ENCODE data around the gene DYRK1A. TPM values are rescaled to one million over a fixed set of nuclear protein-coding genes. Genes with fewer than 3 reads are reported as not detected.

The DYRK1A gene
- total and polyA plus RNA-seq, 11 donors = 24.5 to 96.6 (median 69.0) TPM

DNA sequence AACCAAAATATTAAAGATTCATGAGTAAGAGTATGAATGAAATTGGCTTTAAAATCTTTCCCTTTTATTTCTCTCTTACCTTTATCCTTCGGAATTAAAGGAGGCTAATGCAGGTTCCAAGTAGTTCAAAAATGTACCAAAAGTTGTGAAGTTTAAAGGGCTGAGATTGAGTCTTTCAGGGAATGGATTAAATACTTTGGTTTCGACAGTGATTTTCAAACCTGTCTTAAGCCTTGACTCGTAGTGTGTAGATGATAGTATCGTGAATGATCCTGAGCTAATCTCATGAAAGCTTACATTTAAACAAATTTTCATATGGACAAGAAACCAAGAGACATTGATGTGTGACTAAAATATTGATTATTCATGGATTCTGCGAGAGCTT lies 66.9 kb downstream of the DYRK1A start:
- Histone ChIP-seq H3K9me3 (no peaks in the 10 kb centered on the region), H3K27ac (no peak overlapping the region), H3K4me3 (no peak overlapping the region), H3K36me3 (peaks cover 0 to 13% (median 0%) of the 10 kb centered on the region in 9 donors), H3K27me3 (no peaks in the 10 kb centered on the region), H3K4me1 (peaks cover 16 to 90% (median 70%) of the 10 kb centered on the region in 12 donors)
- ATAC-seq (no peak), DNase-seq (no peak)
- intact Hi-C loops (cut with DNase I) = no loop called here
- no peak for TF ChIP-seq POLR2A (IDR thresholded peaks at IDR 0.05)
- TF ChIP-seq, protein P1, sequence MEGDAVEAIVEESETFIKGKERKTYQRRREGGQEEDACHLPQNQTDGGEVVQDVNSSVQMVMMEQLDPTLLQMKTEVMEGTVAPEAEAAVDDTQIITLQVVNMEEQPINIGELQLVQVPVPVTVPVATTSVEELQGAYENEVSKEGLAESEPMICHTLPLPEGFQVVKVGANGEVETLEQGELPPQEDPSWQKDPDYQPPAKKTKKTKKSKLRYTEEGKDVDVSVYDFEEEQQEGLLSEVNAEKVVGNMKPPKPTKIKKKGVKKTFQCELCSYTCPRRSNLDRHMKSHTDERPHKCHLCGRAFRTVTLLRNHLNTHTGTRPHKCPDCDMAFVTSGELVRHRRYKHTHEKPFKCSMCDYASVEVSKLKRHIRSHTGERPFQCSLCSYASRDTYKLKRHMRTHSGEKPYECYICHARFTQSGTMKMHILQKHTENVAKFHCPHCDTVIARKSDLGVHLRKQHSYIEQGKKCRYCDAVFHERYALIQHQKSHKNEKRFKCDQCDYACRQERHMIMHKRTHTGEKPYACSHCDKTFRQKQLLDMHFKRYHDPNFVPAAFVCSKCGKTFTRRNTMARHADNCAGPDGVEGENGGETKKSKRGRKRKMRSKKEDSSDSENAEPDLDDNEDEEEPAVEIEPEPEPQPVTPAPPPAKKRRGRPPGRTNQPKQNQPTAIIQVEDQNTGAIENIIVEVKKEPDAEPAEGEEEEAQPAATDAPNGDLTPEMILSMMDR (IDR thresholded peaks at IDR 0.05) = no peak
- 82 to 89% (median 85%) methylated on average over 5 of the region's 5 CpGs for WGBS, 4 donors

- intact Hi-C loops (cut with DNase I) = loop anchor here in 2 of 10 donors (5.0 kb wide), 2 partner anchors 63 to 68 kb away; partner anchors contain the start of gene DYRK1A (in 1 of the 2)
- peak overlapping the region in 10 of 12 donors; percentile 25 to 67 (median 54) for H3K27ac ChIP-seq
Observed at GRCh38 chr21:37435120-37435519, 68.5 kb downstream of the DYRK1A start.

DNA sequence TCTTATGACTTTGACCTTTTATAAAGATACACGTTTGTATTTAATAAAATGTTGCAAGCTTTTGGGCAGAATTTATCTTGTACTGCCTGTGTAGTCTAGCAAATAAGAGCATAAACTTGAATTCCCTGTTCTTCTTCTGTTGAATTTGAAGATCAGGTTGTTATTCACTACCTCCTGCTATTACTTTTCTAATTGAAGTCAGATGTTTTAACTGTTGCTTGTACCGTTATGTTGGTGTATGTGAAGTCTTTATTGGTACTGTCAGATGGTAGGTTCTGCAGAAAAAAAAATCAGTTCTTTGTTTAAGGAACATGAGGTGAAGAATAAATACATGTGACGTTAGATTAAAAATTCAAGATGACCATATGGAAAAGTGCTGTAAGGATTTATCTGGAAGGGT lies 69.1 kb downstream of the DYRK1A start:
- TF ChIP-seq POLR2A (IDR thresholded peaks at IDR 0.05) = no peak
- TF ChIP-seq, protein P1 (IDR thresholded peaks at IDR 0.05) = no peak
- peak overlapping the region in 6 of 12 donors; percentile 3 to 20 (median 10) for H3K4me3 ChIP-seq
- no peaks in the 10 kb centered on the region for H3K9me3 ChIP-seq
- H3K27me3 ChIP-seq = no peaks in the 10 kb centered on the region
- H3K27ac ChIP-seq = peak overlapping the region; percentile 6 to 67 (median 53)
- 18 to 28% (median 22%) methylated on average over 3 of the region's 3 CpGs for WGBS, 4 donors
- DNase-seq = no peak
- ATAC-seq = no peak
- intact Hi-C loops (cut with DNase I) = loop anchor here in 2 of 10 donors (5.0 kb wide), 2 partner anchors 63 to 68 kb away; partner anchors contain the start of gene DYRK1A (in 1 of the 2)
- H3K36me3 ChIP-seq = peaks cover 0 to 6% (median 0%) of the 10 kb centered on the region in 9 donors
- H3K4me1 ChIP-seq = peaks cover 12 to 85% (median 67%) of the 10 kb centered on the region in 12 donors

More at GRCh38 chr21:37435120-37435519, 68.5 kb downstream of the DYRK1A start:
- no peak for TF ChIP-seq POLR2A (IDR thresholded peaks at IDR 0.05)
- TF ChIP-seq, protein P1 (IDR thresholded peaks at IDR 0.05) = no peak
- Histone ChIP-seq H3K27me3 (no peaks in the 10 kb centered on the region), H3K4me3 (peak overlapping the region in 6 of 12 donors; percentile 3 to 20 (median 10)), H3K9me3 (no peaks in the 10 kb centered on the region), H3K4me1 (peaks cover 14 to 90% (median 70%) of the 10 kb centered on the region in 12 donors), H3K36me3 (peaks cover 0 to 12% (median 0%) of the 10 kb centered on the region in 9 donors)
- ATAC-seq (peak; percentile 95 to 99 (median 98)), DNase-seq (peak in 4 of 5 donors; percentile 62 to 74 (median 71))
- 3 to 5% (median 5%) methylated on average over 6 of the region's 6 CpGs for WGBS, 4 donors

DNA sequence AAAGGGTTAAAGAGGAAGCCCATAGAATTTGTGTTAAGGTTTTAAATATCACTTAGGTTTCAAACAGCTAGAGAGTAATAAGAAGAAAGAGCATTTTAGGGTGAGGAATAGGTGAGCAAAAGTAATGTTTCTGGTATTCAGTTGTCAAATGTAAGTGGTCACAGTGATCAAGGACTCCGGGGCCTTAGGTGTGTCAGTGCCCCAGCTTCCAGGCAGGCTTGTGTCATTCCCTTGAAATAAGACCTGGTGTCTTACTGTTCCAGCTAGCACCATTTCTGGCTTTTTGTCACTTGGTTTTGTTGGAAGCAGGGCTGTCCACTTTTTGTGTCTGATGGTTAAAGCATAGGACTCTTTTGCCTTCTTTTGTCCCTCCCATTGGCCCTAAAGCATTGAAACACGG lies 69.6 kb downstream of the DYRK1A start:
- Histone ChIP-seq H3K4me1 (peaks cover 7 to 82% (median 62%) of the 10 kb centered on the region in 12 donors), H3K9me3 (no peaks in the 10 kb centered on the region), H3K27me3 (no peaks in the 10 kb centered on the region), H3K27ac (peak overlapping the region; percentile 1 to 67 (median 53)), H3K4me3 (no peak overlapping the region), H3K36me3 (peaks cover 0 to 2% (median 0%) of the 10 kb centered on the region in 9 donors)
- intact Hi-C loops (cut with DNase I) = loop anchor here in 2 of 10 donors (5.0 kb wide), 2 partner anchors 64 to 69 kb away; partner anchors contain the start of gene DYRK1A (in 1 of the 2)
- ATAC-seq = peak; percentile 28 to 69 (median 60)
- WGBS, 4 donors = 42 to 61% (median 49%) methylated on average over 2 of the region's 2 CpGs
- peak in 1 of 5 donors; percentile 42 for DNase-seq
- TF ChIP-seq, protein P1 (IDR thresholded peaks at IDR 0.05) = no peak
- no peak for TF ChIP-seq POLR2A (IDR thresholded peaks at IDR 0.05)

All from heart left ventricle (tissue), 16 donors.